IMR-90 (cell line): ENCODE data around the gene ANKRD13A. TPM values are rescaled to one million over a fixed set of nuclear protein-coding genes. Genes with fewer than 3 reads are reported as not detected.
A peak's percentile ranks its signal among the peaks of the same experiment; 100 is the strongest.

Experiments
- ATAC-seq: fragments of 200-7000 bp; cut with Tn5 transposase; 2 replicates; pipeline ENCODE4 v1.9.1; 2020; ENCODE audit warnings: low read depth, mild to moderate bottlenecking, moderate library complexity
- BruUV-seq: library from RNA; stranded (reverse); fragments of 400-500 nt; replicated peaks from 2 replicates; lab custom pipeline; 2021; lab: Mats Ljungman, UMichigan
- CTCF ChIA-PET: fragments of 300-600 bp; formaldehyde crosslinking; extraction: SDS; loops from one replicate; lab custom pipeline; 2021; ENCODE audit warnings: antibody characterized with exemption; lab: Yijun Ruan, JAX
- POLR2A ChIA-PET: fragments of 300-600 bp; sonication (Branson Sonifier 250); formaldehyde crosslinking; loops from one replicate; lab custom pipeline; 2022; ENCODE audit warnings: antibody characterized with exemption; ENCODE audit not compliant: unreplicated experiment; lab: Charles Lee
- DNase-seq: peaks from one replicate; pipeline ENCODE4 v3.0.0; 2013
- H2AFZ ChIP-seq: replicated peaks from 2 replicates; pipeline ENCODE3; 2013; ENCODE audit warnings: low read length, mild to moderate bottlenecking; ENCODE audit not compliant: poor library complexity
- H2AK5ac ChIP-seq: 2 replicates; pipeline ENCODE4 v1.6.1; 2013; ENCODE audit warnings: low read depth, low read length, inconsistent platforms
- H2AK9ac ChIP-seq: replicated peaks from 2 replicates; pipeline ENCODE3; 2013; ENCODE audit warnings: mild to moderate bottlenecking, low read depth, low read length, moderate library complexity; ENCODE audit not compliant: poor library complexity
- H2BK120ac ChIP-seq: 2 replicates; pipeline ENCODE4 v1.6.1; 2013; ENCODE audit warnings: low read depth, low read length, inconsistent platforms
- H2BK15ac ChIP-seq: 3 replicates; pipeline ENCODE4 v1.6.1; 2013; ENCODE audit warnings: low read depth, low read length, inconsistent platforms
- H2BK20ac ChIP-seq: 2 replicates; pipeline ENCODE4 v1.6.1; 2013; ENCODE audit warnings: low read depth, mild to moderate bottlenecking, inconsistent platforms, low read length, moderate library complexity
- H2BK5ac ChIP-seq: 2 replicates; pipeline ENCODE4 v1.6.1; 2013; ENCODE audit warnings: mild to moderate bottlenecking, low read depth, low read length, inconsistent platforms; ENCODE audit not compliant: poor library complexity, severe bottlenecking
- H3K14ac ChIP-seq: replicated peaks from 2 replicates; pipeline ENCODE4 v1.6.1; 2013; ENCODE audit warnings: low read depth, low read length, inconsistent platforms
- H3K18ac ChIP-seq: 2 replicates; pipeline ENCODE4 v1.6.1; 2013; ENCODE audit warnings: low read depth, low read length, control low read depth
- H3K23ac ChIP-seq: 2 replicates; pipeline ENCODE4 v1.6.1; 2013; ENCODE audit warnings: low read depth, low read length, inconsistent platforms
- H3K27ac ChIP-seq: 2 replicates; pipeline ENCODE4 v1.5.1; 2013; ENCODE audit warnings: mild to moderate bottlenecking, control low read depth, low read length; ENCODE audit not compliant: insufficient read depth
- H3K27me3 ChIP-seq: 2 replicates; pipeline ENCODE4 v1.6.1; 2013; ENCODE audit warnings: low read length; ENCODE audit not compliant: control insufficient read depth, insufficient read depth
- H3K36me3 ChIP-seq: 2 replicates; pipeline ENCODE4 v1.6.1; 2013; ENCODE audit warnings: low read length, mixed read lengths; ENCODE audit not compliant: control insufficient read depth, insufficient read depth
- H3K4ac ChIP-seq: 2 replicates; pipeline ENCODE4 v1.6.1; 2013; ENCODE audit warnings: low read depth, low read length, inconsistent platforms
- H3K4me1 ChIP-seq: 2 replicates; pipeline ENCODE4 v1.6.1; 2013; ENCODE audit warnings: low read length, mixed read lengths; ENCODE audit not compliant: control insufficient read depth, insufficient read depth
- H3K4me2 ChIP-seq: 2 replicates; pipeline ENCODE4 v1.6.1; 2013; ENCODE audit warnings: low read depth, mild to moderate bottlenecking, control low read depth, low read length, moderate library complexity
- H3K4me3 ChIP-seq: 2 replicates; pipeline ENCODE4 v1.5.1; 2013; ENCODE audit warnings: low read depth, mild to moderate bottlenecking, control low read depth, low read length, moderate library complexity; ENCODE audit not compliant: insufficient read depth
- H3K56ac ChIP-seq: 2 replicates; pipeline ENCODE4 v1.6.1; 2013; ENCODE audit warnings: low read length, inconsistent platforms; ENCODE audit not compliant: insufficient read depth; ENCODE audit errors: extremely low read depth
- H3K79me1 ChIP-seq, 2 experiments: 2 replicates each; pipeline ENCODE4 v1.6.1; 2013; ENCODE audit warnings: low read length in 2 of 2, inconsistent platforms in 1 of 2, low read depth in 1 of 2
- H3K9ac ChIP-seq: 2 replicates; pipeline ENCODE4 v1.6.1; 2013; ENCODE audit warnings: low read depth, low read length, control low read depth
- H3K9me1 ChIP-seq: 2 replicates; pipeline ENCODE4 v1.6.1; 2013; ENCODE audit warnings: low read length, inconsistent platforms; ENCODE audit not compliant: insufficient read depth
- H3K9me3 ChIP-seq: 2 replicates; pipeline ENCODE4 v1.6.1; 2013; ENCODE audit warnings: low read length; ENCODE audit not compliant: control insufficient read depth, insufficient read depth
- H4K20me1 ChIP-seq: 2 replicates; pipeline ENCODE4 v1.6.1; 2013; ENCODE audit warnings: low read length, inconsistent platforms; ENCODE audit not compliant: insufficient read depth
- H4K5ac ChIP-seq: 2 replicates; pipeline ENCODE4 v1.6.1; 2013; ENCODE audit warnings: mild to moderate bottlenecking, low read depth, low read length, control low read depth
- H4K8ac ChIP-seq, 2 experiments: 2 replicates each; pipeline ENCODE4 v1.6.1; 2013; ENCODE audit warnings: low read depth in 2 of 2, low read length in 2 of 2, control low read depth in 1 of 2, inconsistent platforms in 1 of 2
- H4K91ac ChIP-seq: 2 replicates; pipeline ENCODE4 v1.6.1; 2013; ENCODE audit warnings: low read depth, low read length, inconsistent platforms; ENCODE audit not compliant: insufficient read depth
- BHLHE40 ChIP-seq: fragments of 150-350 bp; IDR thresholded peaks from 2 replicates; pipeline ENCODE4 v1.6.1; 2016; ENCODE audit warnings: mild to moderate bottlenecking, low read depth, low read length
- CEBPB ChIP-seq: IDR thresholded peaks from 2 replicates; pipeline ENCODE4 v1.6.1; 2012; ENCODE audit warnings: low read depth, low read length, improper control_type of control experiment
- CHD1 ChIP-seq: IDR thresholded peaks from 2 replicates; pipeline ENCODE4 v1.6.1; 2012; ENCODE audit warnings: low read depth, low read length, improper control_type of control experiment
- ELK1 ChIP-seq: fragments of 150-350 bp; IDR thresholded peaks from 2 replicates; pipeline ENCODE4 v1.6.1; 2016; ENCODE audit warnings: low read depth, mild to moderate bottlenecking, low read length, moderate library complexity, borderline replicate concordance
- FOS ChIP-seq: fragments of 150-350 bp; IDR thresholded peaks from 2 replicates; pipeline ENCODE4 v1.6.1; 2016; ENCODE audit warnings: low read depth, low read length
- MAFK ChIP-seq: IDR thresholded peaks from 2 replicates; pipeline ENCODE4 v1.6.1; 2012; ENCODE audit warnings: low read depth, low read length, improper control_type of control experiment
- MAZ ChIP-seq: IDR thresholded peaks from 2 replicates; pipeline ENCODE4 v1.6.1; 2012; ENCODE audit warnings: low read depth, mild to moderate bottlenecking, low read length, improper control_type of control experiment, moderate library complexity, borderline replicate concordance
- MXI1 ChIP-seq: IDR thresholded peaks from 2 replicates; pipeline ENCODE4 v1.6.1; 2012; ENCODE audit warnings: low read depth, mild to moderate bottlenecking, low read length, moderate library complexity, borderline replicate concordance
- NFE2L2 ChIP-seq: fragments of 150-350 bp; IDR thresholded peaks from 2 replicates; pipeline ENCODE4 v1.6.1; 2016; ENCODE audit warnings: low read depth, mild to moderate bottlenecking, low read length
- POLR2A ChIP-seq: IDR thresholded peaks from 2 replicates; pipeline ENCODE4 v1.6.1; 2012; ENCODE audit warnings: mild to moderate bottlenecking, low read depth, low read length
- RAD21 ChIP-seq: IDR thresholded peaks from 2 replicates; pipeline ENCODE4 v1.6.1; 2012; ENCODE audit warnings: low read length, improper control_type of control experiment
- RCOR1 ChIP-seq: IDR thresholded peaks from 2 replicates; pipeline ENCODE4 v1.6.1; 2012; ENCODE audit warnings: mild to moderate bottlenecking, low read length, improper control_type of control experiment; ENCODE audit not compliant: insufficient replicate concordance
- RFX5 ChIP-seq: IDR thresholded peaks from 2 replicates; pipeline ENCODE4 v1.8.0; 2012; ENCODE audit warnings: low read depth, mild to moderate bottlenecking, low read length, moderate library complexity
- SMC3 ChIP-seq: fragments of 150-350 bp; IDR thresholded peaks from 2 replicates; pipeline ENCODE4 v1.6.1; 2016; ENCODE audit warnings: low read depth, mild to moderate bottlenecking, antibody characterized with exemption, low read length, moderate library complexity
- dilution Hi-C: fragments of 300-500 bp; cut with HindIII; formaldehyde crosslinking; loops from one replicate; pipeline ENCODE4 v1.14.3; 2018; ENCODE audit warnings: low sequenced_read_pairs; ENCODE audit not compliant: unreplicated experiment
- in situ Hi-C: fragments of 300-500 bp; cut with MboI; formaldehyde crosslinking; loops from 3 replicates; pipeline ENCODE4 v1.14.3; 2019; ENCODE audit warnings: low sequenced_read_pairs, inconsistent platforms, mixed read lengths
- intact Hi-C: fragments of 100-400 bp; cut with micrococcal nuclease; formaldehyde crosslinking; loops from 2 replicates; pipeline ENCODE4 v1.10.0; 2022
- polyA plus RNA-seq, 3 experiments: library from polyadenylated mRNA; depleted of rRNA; stranded (reverse); fragments of >200 nt; gene quantifications; 2 replicates each; pipeline ENCODE4 v1.2.3, GENCODE V29; 2012; ENCODE audit warnings: low replicate concordance in 1 of 3
- total RNA-seq: library from RNA; depleted of rRNA; stranded (reverse); fragments of >200 nt; gene quantifications from 2 replicates; pipeline ENCODE4 v1.2.3, GENCODE V29; 2012
- TF ChIP-seq, protein P1 (sequence below): conservative IDR thresholded peaks from 2 replicates; pipeline ENCODE4 v1.5.1; 2012; ENCODE audit warnings: mild to moderate bottlenecking, low read depth, low read length, improper control_type of control experiment
- TF ChIP-seq, protein P2 (sequence below): fragments of 150-350 bp; IDR thresholded peaks from 2 replicates; pipeline ENCODE4 v1.6.1; 2017; ENCODE audit warnings: mild to moderate bottlenecking, antibody characterized with exemption, low read length, low read depth

ANKRD13A gene
- total and polyA plus RNA-seq, 2 of the 4 experiments (the other 2 are of a cell fraction): 299 to 449 TPM

GRCh38 chr12:109950625-109951024, 48.6 kb upstream of the ANKRD13A start:
- H3K9ac ChIP-seq: peak overlapping the region; percentile 9; the same call in 1 of the 2 replicates
- peak overlapping the region; percentile 73 for H2AK5ac ChIP-seq
- dilution Hi-C loops: no loop called here
- H2BK120ac ChIP-seq: peak overlapping the region; percentile 96
- H3K4me1 ChIP-seq: peaks cover 46% of the 10 kb centered on the region
- H3K23ac ChIP-seq: peak overlapping the region; percentile 79; the same call in 1 of the 2 replicates
- H3K9me3 ChIP-seq: no peaks in the 10 kb centered on the region
- H2BK20ac ChIP-seq: peak overlapping the region; percentile 97
- peak overlapping the region; percentile 90 for H3K14ac ChIP-seq
- intact Hi-C loops: no loop called here
- no peak for ATAC-seq
- H3K18ac ChIP-seq: peak overlapping the region; percentile 82
- POLR2A ChIA-PET: interaction anchor here (0.7 kb wide), 1 partner anchor 19 kb away, joined by 3 read pairs; no protein-coding TSS in a partner anchor
- peak overlapping the region; percentile 69 for H3K56ac ChIP-seq
- H3K4me2 ChIP-seq: peak overlapping the region; percentile 72; the same call in 1 of the 2 replicates
- no peak for TF ChIP-seq FOS
- no peak for TF ChIP-seq NFE2L2
- no peak for TF ChIP-seq POLR2A
- no peak for TF ChIP-seq ELK1
- TF ChIP-seq, protein P1, sequence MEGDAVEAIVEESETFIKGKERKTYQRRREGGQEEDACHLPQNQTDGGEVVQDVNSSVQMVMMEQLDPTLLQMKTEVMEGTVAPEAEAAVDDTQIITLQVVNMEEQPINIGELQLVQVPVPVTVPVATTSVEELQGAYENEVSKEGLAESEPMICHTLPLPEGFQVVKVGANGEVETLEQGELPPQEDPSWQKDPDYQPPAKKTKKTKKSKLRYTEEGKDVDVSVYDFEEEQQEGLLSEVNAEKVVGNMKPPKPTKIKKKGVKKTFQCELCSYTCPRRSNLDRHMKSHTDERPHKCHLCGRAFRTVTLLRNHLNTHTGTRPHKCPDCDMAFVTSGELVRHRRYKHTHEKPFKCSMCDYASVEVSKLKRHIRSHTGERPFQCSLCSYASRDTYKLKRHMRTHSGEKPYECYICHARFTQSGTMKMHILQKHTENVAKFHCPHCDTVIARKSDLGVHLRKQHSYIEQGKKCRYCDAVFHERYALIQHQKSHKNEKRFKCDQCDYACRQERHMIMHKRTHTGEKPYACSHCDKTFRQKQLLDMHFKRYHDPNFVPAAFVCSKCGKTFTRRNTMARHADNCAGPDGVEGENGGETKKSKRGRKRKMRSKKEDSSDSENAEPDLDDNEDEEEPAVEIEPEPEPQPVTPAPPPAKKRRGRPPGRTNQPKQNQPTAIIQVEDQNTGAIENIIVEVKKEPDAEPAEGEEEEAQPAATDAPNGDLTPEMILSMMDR: no peak
- no peak for TF ChIP-seq RAD21
- no peak for TF ChIP-seq MAZ
- TF ChIP-seq RCOR1: no peak
- no peak for TF ChIP-seq RFX5
- TF ChIP-seq MXI1: no peak
- no peak for TF ChIP-seq BHLHE40
- no peak for TF ChIP-seq CEBPB
- no peak for TF ChIP-seq SMC3
- TF ChIP-seq CHD1: no peak
- TF ChIP-seq, protein P2, sequence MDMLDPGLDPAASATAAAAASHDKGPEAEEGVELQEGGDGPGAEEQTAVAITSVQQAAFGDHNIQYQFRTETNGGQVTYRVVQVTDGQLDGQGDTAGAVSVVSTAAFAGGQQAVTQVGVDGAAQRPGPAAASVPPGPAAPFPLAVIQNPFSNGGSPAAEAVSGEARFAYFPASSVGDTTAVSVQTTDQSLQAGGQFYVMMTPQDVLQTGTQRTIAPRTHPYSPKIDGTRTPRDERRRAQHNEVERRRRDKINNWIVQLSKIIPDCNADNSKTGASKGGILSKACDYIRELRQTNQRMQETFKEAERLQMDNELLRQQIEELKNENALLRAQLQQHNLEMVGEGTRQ: no peak
- no peak for TF ChIP-seq MAFK
- peaks cover 22 to 44% of the 10 kb centered on the region in 2 experiments for H3K79me1 ChIP-seq
- H4K91ac ChIP-seq: peak overlapping the region; percentile 88
- H3K27ac ChIP-seq: peak overlapping the region; percentile 89
- H4K5ac ChIP-seq: peak overlapping the region; percentile 94
- H4K8ac ChIP-seq: peak overlapping the region; percentile 1 to 90
- H3K27me3 ChIP-seq: no peaks in the 10 kb centered on the region
- peak overlapping the region; percentile 99 for H2BK5ac ChIP-seq
- H3K36me3 ChIP-seq: peaks cover 22% of the 10 kb centered on the region
- H3K4ac ChIP-seq: peak overlapping the region; percentile 88
- CTCF ChIA-PET: no interaction called here
- no peak overlapping the region for H2AFZ ChIP-seq
- peak overlapping the region; percentile 6 for H2AK9ac ChIP-seq
- no peak for DNase-seq
- BruUV-seq: no TSS peak
- in situ Hi-C loops: no loop called here
- peak overlapping the region; percentile 33; the same call in 2 of the 3 replicates for H2BK15ac ChIP-seq
- H4K20me1 ChIP-seq: peaks cover 8% of the 10 kb centered on the region; the same call in 1 of the 2 replicates
- peaks cover 32% of the 10 kb centered on the region for H3K9me1 ChIP-seq
- no peak overlapping the region for H3K4me3 ChIP-seq
